Measurements from ENCODE around the gene GATD1.

GATD1 gene

DNA sequence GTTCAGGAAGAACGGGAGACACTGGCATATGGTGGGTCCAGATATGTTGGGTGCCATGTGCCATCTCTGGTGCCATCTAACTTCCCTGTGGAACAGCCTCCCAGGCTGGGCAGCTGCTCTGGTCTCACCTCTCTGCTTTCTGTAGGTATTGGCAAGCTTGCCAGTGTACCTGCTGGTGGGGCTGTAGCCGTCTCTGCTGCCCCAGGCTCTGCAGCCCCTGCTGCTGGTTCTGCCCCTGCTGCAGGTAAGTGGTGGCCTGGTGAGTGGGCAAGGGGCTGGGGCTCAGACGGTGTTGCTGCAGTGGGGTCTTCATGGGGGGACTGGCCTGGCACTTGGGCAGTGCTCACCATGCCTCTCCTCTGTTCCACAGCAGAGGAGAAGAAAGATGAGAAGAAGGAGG lies 35.1 kb upstream of the GATD1 start:
- DNase-seq, result no peak

DNA sequence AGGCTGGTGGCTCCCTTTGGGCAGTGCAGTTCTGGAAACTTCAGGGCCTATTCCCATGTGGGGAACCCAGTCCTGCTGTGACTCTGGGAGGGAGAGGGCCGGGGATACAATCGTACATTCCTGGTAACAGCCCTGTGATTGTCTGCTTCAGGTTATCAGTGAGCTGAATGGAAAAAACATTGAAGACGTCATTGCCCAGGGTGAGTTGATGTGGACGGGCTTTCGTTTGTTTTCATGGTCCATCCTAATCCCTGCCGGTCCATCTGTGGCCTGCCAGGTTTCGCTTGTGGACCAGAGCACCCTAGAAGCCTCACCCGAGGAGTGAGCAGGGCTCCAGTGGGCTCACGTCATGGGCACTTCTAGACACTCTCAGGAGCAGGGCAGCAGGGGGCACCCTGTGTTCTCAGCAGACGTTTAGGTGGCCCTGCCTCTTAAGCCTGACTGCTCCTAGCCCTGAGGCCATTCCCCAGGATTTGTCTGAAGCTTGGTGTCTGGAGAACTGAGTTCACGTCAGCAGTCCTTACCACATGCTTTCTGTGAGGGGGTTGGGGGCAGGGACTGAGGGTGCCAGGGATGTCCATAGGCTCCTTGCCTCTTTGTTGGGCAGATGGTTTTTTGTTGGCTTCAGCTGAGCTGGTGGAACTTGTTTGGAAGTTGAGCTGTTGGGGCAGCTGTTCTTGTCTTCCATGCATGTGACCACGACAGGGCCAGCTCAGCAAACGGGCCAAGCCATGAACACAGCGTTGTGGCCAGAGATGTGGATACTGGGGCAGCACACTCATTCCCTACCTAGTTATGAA lies 34.4 kb upstream of the GATD1 start:
- DNase-seq, result no peak

DNA sequence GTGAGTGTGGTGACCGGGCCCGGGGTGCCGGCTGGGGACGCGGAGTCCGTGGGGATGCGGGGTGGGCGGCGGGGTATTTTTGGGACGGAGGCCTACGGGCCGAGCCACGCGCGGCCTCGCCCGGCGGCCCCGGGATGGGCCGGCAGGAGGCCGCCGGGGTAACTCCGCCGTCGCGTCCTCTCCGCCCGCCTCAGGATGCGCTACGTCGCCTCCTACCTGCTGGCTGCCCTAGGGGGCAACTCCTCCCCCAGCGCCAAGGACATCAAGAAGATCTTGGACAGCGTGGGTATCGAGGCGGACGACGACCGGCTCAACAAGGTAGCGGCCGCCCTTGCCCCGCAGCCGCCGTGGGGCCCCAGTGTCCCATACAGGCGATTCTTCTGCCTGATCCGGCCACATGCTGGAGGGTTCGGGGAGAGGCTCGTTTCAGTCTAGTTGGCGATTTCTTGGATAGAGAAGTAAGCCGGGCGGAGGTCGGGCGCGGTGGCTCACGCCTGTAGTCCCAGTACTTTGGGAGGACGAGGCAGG lies 32.8 kb upstream of the GATD1 start:
- DNase-seq, result no peak

DNA sequence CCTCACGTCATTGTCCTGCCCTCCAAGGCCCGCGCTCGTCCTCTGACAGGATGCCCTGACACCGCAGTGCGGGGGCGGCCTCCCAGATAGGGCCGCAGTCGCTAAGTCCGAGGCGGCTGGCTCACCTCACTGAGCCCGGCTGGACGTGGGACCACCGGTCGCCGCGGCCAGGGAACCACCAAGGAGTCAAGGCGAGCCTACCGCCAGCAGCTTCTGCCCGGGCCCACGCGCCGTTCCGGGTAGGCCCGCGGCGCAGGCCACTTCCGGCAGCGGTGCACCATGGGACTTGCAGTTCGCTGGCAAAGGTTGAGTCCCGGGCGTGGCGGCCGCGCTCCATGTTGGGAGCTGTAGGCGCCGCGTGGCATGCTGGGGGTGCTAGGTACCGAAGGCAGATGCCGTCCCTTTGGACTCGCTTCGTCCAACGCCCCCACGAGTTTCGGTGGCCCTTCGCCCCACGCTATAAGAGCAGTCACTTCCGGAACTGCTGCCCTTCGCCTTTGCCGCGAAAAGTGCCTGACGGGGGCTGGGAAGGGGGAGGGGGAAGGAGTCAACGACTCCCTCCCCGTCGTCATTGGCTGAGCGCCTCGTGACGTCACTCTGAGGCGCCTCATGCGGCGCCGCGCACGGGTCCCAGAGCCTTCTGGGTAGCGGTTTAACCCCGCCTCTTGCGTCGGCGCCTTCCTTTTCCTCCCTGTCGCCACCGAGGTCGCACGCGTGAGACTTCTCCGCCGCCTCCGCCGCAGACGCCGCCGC lies 32.2 kb upstream of the GATD1 start, which contains the start of gene RPLP2:
RPLP2 (plus strand) TSS at position 681 of the 753 bp plus-strand sequence. CDS start 268 bp downstream, outside the sequence.
- peak; percentile 97 for DNase-seq

DNA sequence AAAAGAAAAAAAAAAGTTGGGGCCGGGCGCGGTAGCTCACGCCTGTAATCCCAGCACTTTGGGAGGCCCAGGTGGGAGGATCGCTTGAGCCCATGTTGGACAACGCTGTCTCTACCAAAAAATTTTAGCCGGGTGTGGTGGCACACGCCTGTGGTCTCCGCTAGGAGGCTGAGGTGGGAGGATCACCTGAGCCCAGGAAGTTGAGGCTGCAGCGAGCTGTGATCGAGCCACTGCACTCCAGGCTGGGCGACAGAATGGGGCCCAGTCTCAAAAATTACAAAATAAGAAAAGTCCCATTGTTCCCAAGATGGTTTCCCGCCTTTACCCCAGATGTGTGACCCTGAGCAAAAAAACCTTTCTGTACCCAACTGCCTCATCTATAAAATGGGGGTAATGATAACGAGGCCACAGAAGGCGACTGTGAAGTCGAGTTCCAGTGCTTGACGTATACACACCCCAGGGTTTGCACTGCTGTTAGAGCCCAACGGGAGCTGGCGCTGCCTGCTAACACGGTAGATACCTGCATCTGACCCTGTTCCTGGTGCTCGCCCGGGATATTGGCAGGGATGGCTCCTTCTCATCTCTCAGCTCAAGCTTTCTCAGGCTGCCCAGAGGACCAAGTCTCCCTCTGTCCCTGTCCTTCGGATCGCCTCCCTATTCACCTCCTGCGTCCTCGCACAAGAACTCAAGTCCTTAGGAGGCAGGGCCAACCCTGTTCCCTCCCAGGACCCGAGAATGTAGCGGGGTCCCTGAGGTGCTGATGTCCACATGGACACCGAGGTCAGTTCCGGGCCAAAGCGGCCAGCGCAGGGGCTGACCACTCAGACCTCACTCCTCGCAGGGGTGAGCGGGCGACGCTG lies 31.4 kb upstream of the GATD1 start:
- DNase-seq, result peak; percentile 39

DNA sequence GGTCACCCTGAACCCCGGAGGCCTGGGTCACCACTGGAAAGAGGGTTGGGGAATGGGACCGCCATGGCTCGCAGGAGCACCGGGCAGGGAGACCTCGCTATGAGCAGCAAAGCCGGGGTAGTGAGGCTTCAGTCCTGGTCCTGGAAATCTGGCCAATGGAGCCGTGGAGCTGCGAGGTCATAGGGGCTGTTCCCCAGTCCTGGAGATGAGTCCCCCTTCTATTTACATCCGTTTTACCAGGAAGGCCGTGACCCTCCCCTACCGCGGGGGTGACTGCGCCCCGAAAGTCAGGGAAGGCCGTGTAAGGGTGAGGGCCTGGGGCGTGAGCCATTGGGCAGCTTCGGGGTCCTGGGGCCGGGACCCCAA lies 27.3 kb upstream of the GATD1 start:
- DNase-seq, result no peak

DNA sequence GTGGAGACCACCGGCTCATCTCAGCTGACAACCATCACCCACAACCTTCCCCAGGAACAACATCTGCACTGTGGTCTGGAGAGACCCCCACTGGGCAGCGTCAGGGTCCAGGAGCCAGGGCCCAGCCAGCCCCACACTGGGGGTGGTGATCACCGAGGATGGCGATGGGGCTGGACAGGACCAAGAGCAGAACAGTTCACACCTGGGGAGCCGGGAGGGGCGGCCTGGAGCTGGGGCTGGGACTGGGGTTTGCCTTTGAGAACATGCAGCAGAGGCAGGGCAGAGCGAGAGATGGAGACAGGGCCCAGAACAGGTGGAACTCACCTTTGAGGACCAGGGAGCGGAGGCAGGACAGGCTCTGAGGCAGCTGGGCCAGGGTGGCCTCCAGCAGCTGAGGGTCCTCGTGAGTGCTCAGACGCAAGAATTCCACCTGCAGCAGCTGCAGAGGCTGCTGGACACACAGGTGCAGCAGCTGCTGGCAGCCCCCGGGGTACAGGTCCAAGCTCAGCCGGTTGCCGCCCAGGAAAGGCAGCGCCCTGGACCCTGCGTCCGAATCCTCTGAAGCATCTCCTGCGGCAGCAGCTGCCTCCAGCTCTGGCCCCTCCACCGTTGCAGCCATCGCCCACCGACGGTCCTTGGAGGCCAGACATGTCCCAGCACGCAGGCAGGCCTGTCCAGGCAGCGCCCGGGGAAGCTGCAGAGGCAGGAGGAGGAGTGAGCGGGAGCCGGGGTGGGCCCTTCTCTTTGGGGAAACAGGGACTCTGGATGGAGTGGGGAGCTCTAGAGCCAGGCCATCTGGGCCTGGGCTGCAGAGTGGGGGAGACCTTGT lies 26.7 kb upstream of the GATD1 start:
- no peak for DNase-seq

DNA sequence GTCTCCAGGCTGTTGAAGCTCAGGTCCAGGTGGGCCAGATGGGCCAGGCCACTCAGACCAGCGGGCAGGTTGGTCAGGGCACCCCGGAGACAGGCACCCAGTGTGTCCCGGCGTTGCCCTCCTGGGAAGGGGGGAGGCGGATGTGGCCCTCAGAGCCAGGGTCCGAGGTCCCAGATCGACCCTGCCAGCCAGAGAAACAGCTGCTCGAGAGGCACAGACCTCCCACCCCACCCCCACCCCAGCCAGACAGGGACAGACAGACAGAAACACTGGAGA lies 26.1 kb upstream of the GATD1 start:
- no peak for DNase-seq

DNA sequence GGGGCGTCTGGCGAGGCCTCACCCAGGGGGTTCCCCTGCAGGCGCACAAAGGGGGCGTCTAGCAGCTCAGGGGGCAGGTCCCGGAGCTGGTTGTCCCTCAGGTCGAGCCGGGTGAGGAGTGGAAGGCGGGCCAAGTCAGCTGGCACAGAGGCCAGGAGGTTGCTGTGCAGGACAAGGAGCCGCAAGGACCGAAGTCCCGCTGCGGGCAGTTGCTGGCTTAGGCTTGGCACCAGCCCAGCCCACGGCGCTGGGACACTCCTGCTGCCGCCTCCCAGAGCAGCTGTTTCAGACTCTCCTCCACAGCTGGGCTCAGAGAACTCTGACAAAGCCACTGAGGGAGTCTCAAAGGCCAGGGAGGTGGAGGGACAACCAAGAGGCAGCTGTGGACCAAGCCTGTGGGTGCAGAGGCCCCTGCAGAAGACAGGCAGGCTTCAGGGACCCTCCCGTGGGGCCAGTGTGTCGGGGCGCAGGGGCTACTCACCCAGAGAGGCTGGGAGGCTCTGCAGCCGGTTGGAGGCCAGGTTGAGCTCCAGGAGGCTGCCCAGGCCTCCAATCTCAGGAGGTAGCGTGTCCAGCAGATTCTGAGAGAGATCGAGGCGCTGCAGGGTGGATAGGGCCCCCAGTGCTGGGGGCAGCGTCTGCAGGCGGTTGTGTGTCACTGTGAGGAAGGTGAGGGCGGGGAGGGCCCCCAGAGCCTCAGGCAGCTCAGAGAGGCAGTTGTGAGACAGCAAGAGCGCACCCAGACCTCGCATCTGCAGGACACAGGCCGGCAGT lies 25.6 kb upstream of the GATD1 start:
- no peak for DNase-seq

DNA sequence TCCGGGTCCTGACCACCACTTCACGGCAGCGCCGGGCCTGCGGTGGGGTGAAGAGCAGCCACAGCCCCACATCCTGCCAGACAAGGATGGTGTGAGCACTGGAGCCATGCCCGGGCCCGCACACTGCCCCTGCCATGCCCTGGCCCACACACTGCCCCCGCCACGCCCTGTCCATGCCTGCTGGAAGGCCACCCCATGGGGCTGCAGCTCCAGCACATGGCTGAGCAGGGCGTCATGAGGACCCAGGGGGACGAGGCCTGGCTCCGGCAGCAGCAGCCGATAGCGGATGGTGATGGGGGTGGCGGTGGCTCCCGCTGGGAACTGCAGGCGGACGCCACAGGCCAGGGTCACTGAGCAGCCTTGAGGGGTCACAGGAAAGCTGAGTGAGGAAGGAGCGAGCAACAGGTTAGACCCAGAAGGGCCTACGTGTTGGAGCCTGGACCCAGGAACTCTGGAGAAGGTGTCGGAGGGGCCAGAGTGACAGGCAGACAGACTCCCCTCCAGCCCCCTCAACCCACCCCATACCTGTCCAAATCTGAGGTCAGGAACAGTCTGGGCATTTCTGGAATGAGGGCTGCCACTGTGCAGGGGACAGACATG lies 24.8 kb upstream of the GATD1 start:
- no peak for DNase-seq

DNA sequence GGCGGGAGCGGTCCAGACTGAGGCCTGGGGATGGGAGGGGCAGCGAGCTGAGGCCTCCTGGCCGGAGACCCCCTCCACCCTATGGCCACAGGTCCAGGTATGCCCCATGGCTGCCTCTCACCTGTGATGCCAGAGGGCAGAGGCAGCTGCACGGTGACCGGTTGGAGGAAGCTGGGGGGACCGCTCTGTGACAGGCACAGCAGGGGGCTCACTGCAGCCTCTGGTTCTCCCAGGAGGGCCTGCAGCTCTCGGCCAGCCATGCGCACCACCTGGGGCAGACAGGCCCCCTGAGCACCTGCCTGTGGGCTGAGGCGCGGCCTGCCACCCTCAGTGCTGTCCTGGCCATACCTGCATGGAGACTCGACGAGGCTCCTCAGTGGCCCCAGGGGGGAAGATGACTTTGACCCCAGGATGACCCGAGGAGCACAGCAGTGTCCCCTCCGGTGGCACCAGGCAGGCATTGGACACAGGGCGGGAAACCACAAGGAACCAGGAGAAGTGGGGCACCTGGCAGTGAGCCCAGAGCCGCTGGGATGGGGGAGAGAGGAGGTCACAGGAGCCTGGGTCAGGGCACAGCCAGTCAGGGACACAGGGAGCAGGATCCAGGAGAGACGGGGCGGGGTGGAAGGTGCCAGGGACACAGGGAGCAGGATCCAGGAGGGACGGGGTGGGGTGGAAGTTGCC lies 24.0 kb upstream of the GATD1 start:
- DNase-seq, result no peak

DNA sequence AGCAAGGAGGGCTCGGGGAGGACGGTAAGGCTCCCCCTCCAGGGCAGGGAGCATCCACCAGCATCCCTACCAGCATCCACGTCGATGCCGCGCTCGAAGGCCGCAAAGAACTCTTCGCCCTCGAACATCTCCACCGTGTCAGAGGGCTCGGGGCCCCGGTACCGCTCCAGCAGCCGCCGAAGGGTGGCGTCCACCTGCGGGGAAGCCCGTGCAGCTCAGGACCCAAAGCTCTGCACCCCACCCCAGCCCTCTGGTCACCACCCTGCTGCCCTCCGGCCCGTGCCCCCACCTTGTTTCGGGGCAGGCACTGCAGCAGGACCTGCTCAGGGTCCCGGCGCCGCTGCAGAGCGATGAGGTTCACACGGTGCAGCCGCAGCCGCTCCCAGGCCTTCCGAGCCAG lies 23.2 kb upstream of the GATD1 start:
- no peak for DNase-seq

DNA sequence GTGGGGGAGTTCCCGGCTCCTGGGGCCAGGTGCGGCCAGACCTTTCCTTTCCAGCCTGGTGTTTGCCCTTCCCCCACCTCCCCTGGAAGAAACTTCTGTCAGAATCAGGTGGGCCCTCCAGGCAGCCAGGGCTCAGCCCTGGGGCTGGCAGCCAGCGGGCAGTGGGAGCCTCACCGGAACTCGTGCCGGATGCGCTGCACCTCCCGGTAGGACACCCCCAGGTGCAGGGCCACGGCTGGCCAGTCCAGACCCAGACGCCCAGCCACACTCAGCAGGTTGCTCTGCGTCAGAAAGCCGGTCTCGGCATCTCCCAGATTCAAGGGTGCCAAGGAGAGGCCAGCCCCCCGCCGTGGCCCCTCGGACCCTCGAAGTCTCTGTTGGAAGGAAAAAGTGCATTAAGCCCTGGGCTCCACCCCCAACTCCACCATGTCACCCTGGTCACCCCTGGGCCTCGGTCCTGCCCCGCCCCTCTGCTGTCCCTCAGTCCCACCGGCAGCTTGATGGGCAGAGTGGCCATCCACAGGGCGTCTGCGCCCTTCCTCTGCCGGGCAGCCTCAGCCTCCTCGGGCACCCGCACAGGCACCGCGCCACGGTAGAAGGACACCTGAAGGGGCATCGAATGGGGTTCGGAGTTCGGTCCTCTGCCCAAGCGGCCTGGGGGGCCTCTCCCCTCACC lies 22.5 kb upstream of the GATD1 start:
- no peak for DNase-seq

DNA sequence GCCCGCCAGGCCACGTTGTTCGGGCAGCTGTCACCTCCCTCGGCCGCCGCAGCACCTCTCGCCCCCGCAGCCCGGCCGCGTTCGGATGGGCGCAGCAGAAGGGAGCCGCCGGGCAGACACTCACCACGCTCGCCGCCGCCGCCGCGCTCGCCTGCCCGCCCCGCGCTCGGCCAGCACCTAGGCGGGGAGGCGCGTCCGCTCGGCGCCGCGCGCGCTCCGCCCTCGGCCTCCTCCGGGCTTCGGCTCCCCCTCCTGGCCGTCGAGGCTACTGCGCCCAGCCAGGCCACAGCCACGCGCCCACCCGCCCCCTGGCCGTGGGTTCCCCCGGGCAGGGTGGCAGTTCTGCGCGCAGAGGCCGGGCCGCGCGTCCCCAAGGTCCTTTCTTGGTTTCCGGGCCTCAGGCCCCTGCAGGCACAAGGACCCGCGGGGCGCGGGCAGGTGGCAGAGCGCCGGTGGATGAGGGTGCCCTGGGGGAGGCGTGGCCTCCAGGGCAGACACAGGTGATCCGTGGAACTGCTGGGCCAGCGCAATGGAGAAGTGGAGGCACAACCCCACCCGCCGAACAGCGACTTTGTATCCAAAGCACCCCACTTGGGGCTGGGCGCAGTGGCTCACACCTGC lies 20.9 kb upstream of the GATD1 start, which contains the start of gene SLC25A22:
SLC25A22 (minus strand) TSS at position 189 of the 621 bp plus-strand sequence. CDS start 3,275 bp downstream, outside the sequence.
- DNase-seq, result peak; percentile 79

DNA sequence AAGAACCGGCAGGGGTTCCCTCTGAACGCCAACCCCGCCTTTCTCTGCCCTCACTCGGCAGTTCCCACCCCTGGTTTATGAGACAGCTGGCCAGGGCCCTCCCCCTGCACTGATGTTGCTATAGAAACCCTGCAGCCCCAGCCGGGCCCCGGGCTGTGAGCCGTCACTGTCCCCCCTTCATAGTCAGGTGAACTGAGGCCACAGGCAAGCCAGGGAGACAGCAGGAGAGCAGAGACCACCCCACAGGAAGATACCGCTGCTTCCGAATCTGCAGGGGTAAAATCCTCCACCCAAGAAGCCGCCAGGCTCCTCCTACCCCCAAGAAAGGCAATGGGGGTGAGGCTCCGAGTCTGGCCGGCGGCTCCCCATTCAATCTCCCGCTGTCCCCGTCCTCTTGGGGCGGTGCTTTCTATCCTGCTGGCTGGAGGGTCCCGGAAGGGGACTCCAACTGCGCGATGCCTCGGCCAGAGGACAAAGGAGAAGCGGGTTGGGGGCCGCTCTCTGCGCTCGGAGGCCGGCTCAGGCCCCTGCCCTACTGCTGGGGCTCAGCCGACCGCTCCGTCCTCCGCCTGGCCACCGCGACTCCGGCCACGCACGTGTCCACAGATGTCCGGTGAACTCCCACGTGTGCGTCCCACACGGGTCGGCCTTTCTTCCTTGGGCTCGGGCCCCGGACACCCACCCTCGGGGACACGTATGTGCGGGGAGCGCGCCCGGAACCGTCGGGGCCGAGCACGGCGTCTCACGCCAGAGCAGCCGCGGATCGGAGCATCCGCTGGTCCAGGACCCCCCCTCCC lies 20.2 kb upstream of the GATD1 start:
- DNase-seq, result peak; percentile 94

DNA sequence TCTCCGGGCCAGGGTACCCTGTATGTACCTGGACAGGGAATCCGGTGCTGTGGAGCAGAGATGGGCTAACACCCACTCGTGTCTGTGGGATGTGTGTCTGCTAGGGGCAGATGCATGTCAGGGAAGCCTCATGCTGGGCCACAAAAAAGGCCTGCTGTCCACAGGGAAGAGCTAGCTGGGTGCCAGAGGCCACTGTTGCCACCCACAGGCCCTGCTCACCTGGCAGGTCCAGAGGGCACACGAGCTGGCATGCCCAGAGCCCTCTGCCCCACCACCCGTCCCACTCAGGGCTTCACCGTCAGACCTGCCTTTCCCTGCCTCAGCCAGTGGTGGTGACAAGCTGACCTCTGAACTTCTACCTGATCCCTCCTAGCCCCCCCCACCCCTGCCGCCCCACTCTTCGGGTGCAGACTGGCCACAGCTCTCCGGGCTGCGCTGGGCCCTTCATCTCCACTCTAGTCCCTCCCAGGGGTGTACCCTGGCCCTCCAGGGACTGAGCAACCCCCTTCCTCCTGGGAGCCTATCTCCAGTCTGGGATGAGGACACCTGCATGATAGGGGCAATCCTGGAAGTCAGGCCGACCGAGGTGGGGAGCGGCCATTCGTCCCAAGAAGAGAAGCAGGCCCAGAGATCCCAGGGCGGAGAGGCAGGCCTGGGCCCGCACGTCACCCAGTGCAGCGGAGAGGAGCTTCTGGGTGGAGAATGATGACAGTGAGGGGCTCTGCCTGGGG lies 19.4 kb upstream of the GATD1 start:
- DNase-seq, result no peak

DNA sequence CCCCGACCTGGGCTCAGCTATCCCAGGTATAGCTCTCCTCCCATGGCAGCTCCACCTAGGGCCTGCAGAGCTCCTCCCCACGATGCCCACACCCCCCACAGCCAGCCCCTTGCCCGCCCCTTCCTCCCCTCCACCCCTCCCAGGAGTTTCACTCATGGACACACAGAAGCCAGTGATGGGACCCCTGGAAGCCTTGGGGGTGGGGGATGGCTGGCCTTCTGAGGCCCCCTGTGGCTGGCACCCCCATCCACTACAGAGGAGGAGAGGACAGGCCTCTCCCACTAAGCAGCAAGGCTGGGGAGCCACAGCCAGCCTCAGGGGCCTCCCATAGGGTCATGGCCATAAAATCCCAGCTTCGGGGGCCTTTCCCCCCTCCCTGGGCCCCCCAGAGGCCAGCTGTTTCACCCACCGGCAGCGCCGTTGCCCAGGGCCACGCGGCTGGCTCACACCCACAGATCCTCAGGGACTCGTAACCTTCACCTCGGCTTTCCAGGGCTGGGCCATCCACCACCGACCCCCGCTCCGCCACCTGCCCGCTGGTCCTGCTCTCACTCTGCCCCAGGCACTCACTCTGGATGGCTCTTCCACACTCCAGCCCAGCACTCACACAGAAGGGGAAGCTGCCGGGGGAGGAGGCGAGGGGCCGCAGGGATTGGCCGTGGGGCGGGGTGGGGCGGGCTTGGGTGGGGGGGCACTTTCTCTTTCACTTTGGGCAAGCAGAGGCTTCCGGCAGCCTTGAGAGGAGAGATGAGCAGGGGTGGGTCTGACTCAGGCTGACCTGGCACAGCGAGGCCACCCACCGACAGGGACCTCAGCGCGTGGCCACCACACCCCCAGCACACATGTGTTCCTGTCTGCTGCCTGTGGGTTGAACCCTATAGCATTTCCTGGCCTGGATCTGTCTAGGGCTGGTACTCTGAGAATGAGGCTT lies 18.6 kb upstream of the GATD1 start:
- DNase-seq, result peak; percentile 72

Data from NCI-H82 (cell line).